HL-60 (cell line): ENCODE measurements around the gene TBXT.

Source experiments
- DNase-seq, 2 experiments: peaks; one replicate each; pipeline ENCODE4 v3.0.0-alpha.2; 2010 to 2020; ENCODE audit warnings: low read depth in 1 of 2, low spot score in 1 of 2
- H3K27ac ChIP-seq: fragments of 250-450 bp; sonication (Bioruptor Pico); replicated peaks from 2 replicates; pipeline ENCODE4 v1.5.1; 2020; ENCODE audit warnings: mild to moderate bottlenecking, moderate library complexity
- H3K27me3 ChIP-seq: fragments of 250-450 bp; sonication (Bioruptor Pico); 2 replicates; pipeline ENCODE4 v1.5.1; 2021; ENCODE audit warnings: mild to moderate bottlenecking, moderate library complexity; ENCODE audit not compliant: insufficient read depth, poor library complexity, severe bottlenecking
- H3K4me3 ChIP-seq: replicated peaks from 2 replicates; pipeline ENCODE4 v1.5.1; 2011; ENCODE audit warnings: mild to moderate bottlenecking, control low read depth, low read length; ENCODE audit not compliant: insufficient read depth
- CTCF ChIP-seq: IDR thresholded peaks from one replicate; pipeline ENCODE4 v1.5.1; 2011; ENCODE audit warnings: low read length, control low read depth, inconsistent platforms; ENCODE audit not compliant: insufficient read depth
- GABPA ChIP-seq: IDR thresholded peaks from 2 replicates; pipeline ENCODE4 v1.6.1; 2012; ENCODE audit warnings: low read depth
- POLR2AphosphoS5 ChIP-seq: IDR thresholded peaks from 2 replicates; pipeline ENCODE4 v1.6.1; 2012; ENCODE audit warnings: low read depth
- SPI1 ChIP-seq: IDR thresholded peaks from 2 replicates; pipeline ENCODE4 v1.6.1; 2012; ENCODE audit warnings: low read depth, mild to moderate bottlenecking, borderline replicate concordance
- TF ChIP-seq, protein P1 (sequence below): IDR thresholded peaks from 2 replicates; pipeline ENCODE4 v1.6.1; 2012; ENCODE audit warnings: low read depth; ENCODE audit not compliant: insufficient replicate concordance

Gene TBXT

GRCh38 chr6:166197361-166197760 lies 29.7 kb upstream of the TBXT start:
- Histone ChIP-seq H3K4me3 (no peak overlapping the region), H3K27me3 (no peaks in the 10 kb centered on the region), H3K27ac (no peak overlapping the region)
- DNase-seq = no peak
- TF ChIP-seq CTCF (no peak), SPI1 (no peak), GABPA (no peak), POLR2AphosphoS5 (no peak)
- TF ChIP-seq, protein P1, sequence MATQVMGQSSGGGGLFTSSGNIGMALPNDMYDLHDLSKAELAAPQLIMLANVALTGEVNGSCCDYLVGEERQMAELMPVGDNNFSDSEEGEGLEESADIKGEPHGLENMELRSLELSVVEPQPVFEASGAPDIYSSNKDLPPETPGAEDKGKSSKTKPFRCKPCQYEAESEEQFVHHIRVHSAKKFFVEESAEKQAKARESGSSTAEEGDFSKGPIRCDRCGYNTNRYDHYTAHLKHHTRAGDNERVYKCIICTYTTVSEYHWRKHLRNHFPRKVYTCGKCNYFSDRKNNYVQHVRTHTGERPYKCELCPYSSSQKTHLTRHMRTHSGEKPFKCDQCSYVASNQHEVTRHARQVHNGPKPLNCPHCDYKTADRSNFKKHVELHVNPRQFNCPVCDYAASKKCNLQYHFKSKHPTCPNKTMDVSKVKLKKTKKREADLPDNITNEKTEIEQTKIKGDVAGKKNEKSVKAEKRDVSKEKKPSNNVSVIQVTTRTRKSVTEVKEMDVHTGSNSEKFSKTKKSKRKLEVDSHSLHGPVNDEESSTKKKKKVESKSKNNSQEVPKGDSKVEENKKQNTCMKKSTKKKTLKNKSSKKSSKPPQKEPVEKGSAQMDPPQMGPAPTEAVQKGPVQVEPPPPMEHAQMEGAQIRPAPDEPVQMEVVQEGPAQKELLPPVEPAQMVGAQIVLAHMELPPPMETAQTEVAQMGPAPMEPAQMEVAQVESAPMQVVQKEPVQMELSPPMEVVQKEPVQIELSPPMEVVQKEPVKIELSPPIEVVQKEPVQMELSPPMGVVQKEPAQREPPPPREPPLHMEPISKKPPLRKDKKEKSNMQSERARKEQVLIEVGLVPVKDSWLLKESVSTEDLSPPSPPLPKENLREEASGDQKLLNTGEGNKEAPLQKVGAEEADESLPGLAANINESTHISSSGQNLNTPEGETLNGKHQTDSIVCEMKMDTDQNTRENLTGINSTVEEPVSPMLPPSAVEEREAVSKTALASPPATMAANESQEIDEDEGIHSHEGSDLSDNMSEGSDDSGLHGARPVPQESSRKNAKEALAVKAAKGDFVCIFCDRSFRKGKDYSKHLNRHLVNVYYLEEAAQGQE = no peak

GRCh38 chr6:166195860-166196238 lies 28.2 kb upstream of the TBXT start:
- no peak for DNase-seq
- Histone ChIP-seq H3K27me3 (no peaks in the 10 kb centered on the region), H3K4me3 (no peak overlapping the region), H3K27ac (no peak overlapping the region)
- TF ChIP-seq SPI1 (no peak), POLR2AphosphoS5 (no peak), GABPA (no peak), CTCF (no peak)
- TF ChIP-seq, protein P1 = no peak

DNA sequence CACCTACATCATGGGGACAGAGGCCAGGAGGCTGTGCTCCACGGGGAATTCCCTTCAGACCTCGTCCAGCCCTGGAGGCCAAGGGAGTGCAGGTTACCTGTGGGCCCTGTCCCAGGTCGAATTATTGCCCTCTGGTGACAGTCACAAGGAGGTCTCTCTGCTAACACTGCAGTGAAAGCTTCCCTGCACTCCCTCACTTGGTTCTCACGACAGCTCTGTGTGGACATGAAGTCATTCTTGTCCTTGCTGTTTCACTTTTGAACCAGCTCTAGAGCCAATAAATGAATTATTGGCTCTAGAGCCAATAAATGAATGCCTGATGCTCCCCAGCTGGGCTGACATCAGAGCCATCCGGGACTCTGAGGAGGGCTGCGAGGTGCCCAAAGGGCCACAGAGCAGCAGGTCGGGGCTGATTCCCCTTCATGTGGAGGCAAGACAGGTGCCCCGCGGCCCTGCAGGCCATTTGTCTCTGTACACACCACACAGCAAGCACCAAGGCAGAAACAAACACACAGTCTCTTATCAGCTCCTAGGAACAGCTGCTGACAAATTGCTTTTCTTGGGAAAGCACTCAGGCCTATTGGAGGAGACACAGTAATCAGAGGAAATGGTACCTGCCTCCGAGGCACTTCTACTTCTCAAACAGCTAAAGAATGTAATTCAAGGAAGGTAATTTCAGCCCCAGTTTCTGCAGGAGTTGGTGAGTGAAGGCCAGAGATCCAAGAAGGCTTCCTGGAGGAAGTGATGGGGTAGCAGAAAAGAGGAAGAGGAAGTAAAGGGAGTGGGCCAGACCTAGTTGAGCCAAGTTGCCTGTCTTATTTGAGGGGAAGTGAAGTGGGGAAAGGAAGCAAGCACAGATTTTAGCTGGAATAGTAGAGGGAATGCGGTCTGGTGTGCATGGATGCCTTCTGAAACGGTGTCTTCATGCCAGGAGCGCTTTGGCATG lies 27.5 kb upstream of the TBXT start:
- Histone ChIP-seq H3K27ac (no peak overlapping the region), H3K27me3 (no peaks in the 10 kb centered on the region), H3K4me3 (no peak overlapping the region)
- peak; percentile 94 for TF ChIP-seq SPI1
- no peak for TF ChIP-seq GABPA
- peak in 1 of 2 experiments; percentile 33 for DNase-seq

GRCh38 chr6:166192557-166192956 lies 24.9 kb upstream of the TBXT start:
- no peaks in the 10 kb centered on the region for H3K27me3 ChIP-seq
- no peak overlapping the region for H3K4me3 ChIP-seq
- TF ChIP-seq GABPA (no peak), CTCF (no peak), SPI1 (no peak), POLR2AphosphoS5 (no peak)
- TF ChIP-seq, protein P1 = no peak
- no peak for DNase-seq
- no peak overlapping the region for H3K27ac ChIP-seq
